ENCODE results near the gene ZBTB40. TPM values are rescaled to one million over a fixed set of nuclear protein-coding genes. Genes with fewer than 3 reads are reported as not detected.

ZBTB40 gene
- total RNA-seq, 1 experiment from 2014 or later, result 25.3 TPM

- TF ChIP-seq EZH2 (IDR thresholded peaks at IDR 0.05; ENCODE audit: borderline replicate concordance, low read depth, low read length, poor library complexity, severe bottlenecking), result no peak
- TF ChIP-seq, protein P1, sequence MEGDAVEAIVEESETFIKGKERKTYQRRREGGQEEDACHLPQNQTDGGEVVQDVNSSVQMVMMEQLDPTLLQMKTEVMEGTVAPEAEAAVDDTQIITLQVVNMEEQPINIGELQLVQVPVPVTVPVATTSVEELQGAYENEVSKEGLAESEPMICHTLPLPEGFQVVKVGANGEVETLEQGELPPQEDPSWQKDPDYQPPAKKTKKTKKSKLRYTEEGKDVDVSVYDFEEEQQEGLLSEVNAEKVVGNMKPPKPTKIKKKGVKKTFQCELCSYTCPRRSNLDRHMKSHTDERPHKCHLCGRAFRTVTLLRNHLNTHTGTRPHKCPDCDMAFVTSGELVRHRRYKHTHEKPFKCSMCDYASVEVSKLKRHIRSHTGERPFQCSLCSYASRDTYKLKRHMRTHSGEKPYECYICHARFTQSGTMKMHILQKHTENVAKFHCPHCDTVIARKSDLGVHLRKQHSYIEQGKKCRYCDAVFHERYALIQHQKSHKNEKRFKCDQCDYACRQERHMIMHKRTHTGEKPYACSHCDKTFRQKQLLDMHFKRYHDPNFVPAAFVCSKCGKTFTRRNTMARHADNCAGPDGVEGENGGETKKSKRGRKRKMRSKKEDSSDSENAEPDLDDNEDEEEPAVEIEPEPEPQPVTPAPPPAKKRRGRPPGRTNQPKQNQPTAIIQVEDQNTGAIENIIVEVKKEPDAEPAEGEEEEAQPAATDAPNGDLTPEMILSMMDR (conservative IDR thresholded peaks at IDR 0.05; ENCODE audit: low read depth, low read length), result no peak
- no TSS peak for BruUV-seq (replicated peaks)
- ChIA-PET CTCF (interaction anchor here (0.6 kb wide), 1 partner anchor 1679 kb away, joined by 7 read pairs; no protein-coding TSS in a partner anchor), POLR2A (ENCODE audit: low non-redundant PET) (no interaction called here)
- Histone ChIP-seq H3K4me3 (ENCODE audit: low read depth, low read length, poor library complexity, severe bottlenecking) (no peak overlapping the region), H3K36me3 (ENCODE audit: insufficient read depth, low read length, poor library complexity, severe bottlenecking) (no peaks in the 10 kb centered on the region), H3K27me3 (replicated peaks; ENCODE audit: insufficient read depth, low read depth, low read length, poor library complexity) (no peaks in the 10 kb centered on the region), H3K27ac (ENCODE audit: low read depth, low read length, poor library complexity, severe bottlenecking) (no peak overlapping the region), H3K9me3 (ENCODE audit: low read depth, low read length, poor library complexity, severe bottlenecking) (no peaks in the 10 kb centered on the region), H3K4me1 (ENCODE audit: insufficient read depth, low read length, poor library complexity, severe bottlenecking) (no peaks in the 10 kb centered on the region)
- intact Hi-C loops (cut with micrococcal nuclease; ENCODE audit: unreplicated experiment), result no loop called here
- DNase-seq (ENCODE audit: low spot score), result no peak
These were observed 11.3 kb downstream of the ZBTB40 start for GRCh38 chr1:22462928-22463327.

GRCh38 chr1:22465015-22465565, 13.4 kb downstream of the ZBTB40 start:
- intact Hi-C loops (cut with micrococcal nuclease; ENCODE audit: unreplicated experiment), result no loop called here
- Histone ChIP-seq H3K36me3 (ENCODE audit: insufficient read depth, low read length, poor library complexity, severe bottlenecking) (no peaks in the 10 kb centered on the region), H3K27me3 (replicated peaks; ENCODE audit: insufficient read depth, low read depth, low read length, poor library complexity) (no peaks in the 10 kb centered on the region), H3K4me1 (ENCODE audit: insufficient read depth, low read length, poor library complexity, severe bottlenecking) (no peaks in the 10 kb centered on the region), H3K4me3 (ENCODE audit: low read depth, low read length, poor library complexity, severe bottlenecking) (no peak overlapping the region), H3K9me3 (ENCODE audit: low read depth, low read length, poor library complexity, severe bottlenecking) (no peaks in the 10 kb centered on the region), H3K27ac (ENCODE audit: low read depth, low read length, poor library complexity, severe bottlenecking) (no peak overlapping the region)
- no peak for DNase-seq (ENCODE audit: low spot score)
- ChIA-PET POLR2A (ENCODE audit: low non-redundant PET) (no interaction called here), CTCF (no interaction called here)
- BruUV-seq (replicated peaks), result no TSS peak
- TF ChIP-seq EZH2 (IDR thresholded peaks at IDR 0.05; ENCODE audit: borderline replicate concordance, low read depth, low read length, poor library complexity, severe bottlenecking), result no peak
- TF ChIP-seq, protein P1 (conservative IDR thresholded peaks at IDR 0.05; ENCODE audit: low read depth, low read length), result no peak

GRCh38 chr1:22465671-22466070, 14.0 kb downstream of the ZBTB40 start:
- Histone ChIP-seq H3K36me3 (ENCODE audit: insufficient read depth, low read length, poor library complexity, severe bottlenecking) (no peaks in the 10 kb centered on the region), H3K9me3 (ENCODE audit: low read depth, low read length, poor library complexity, severe bottlenecking) (no peaks in the 10 kb centered on the region), H3K27ac (ENCODE audit: low read depth, low read length, poor library complexity, severe bottlenecking) (no peak overlapping the region), H3K4me1 (ENCODE audit: insufficient read depth, low read length, poor library complexity, severe bottlenecking) (no peaks in the 10 kb centered on the region), H3K27me3 (replicated peaks; ENCODE audit: insufficient read depth, low read depth, low read length, poor library complexity) (no peaks in the 10 kb centered on the region), H3K4me3 (ENCODE audit: low read depth, low read length, poor library complexity, severe bottlenecking) (no peak overlapping the region)
- CTCF ChIA-PET, result no interaction called here
- no peak for TF ChIP-seq EZH2 (IDR thresholded peaks at IDR 0.05; ENCODE audit: borderline replicate concordance, low read depth, low read length, poor library complexity, severe bottlenecking)
- TF ChIP-seq, protein P1 (conservative IDR thresholded peaks at IDR 0.05; ENCODE audit: low read depth, low read length), result no peak
- BruUV-seq (replicated peaks), result no TSS peak
- POLR2A ChIA-PET (ENCODE audit: low non-redundant PET), result no interaction called here
- intact Hi-C loops (cut with micrococcal nuclease; ENCODE audit: unreplicated experiment), result no loop called here
- no peak for DNase-seq (ENCODE audit: low spot score)
